ENCODE measurements around the gene PDE8B.
A peak's percentile ranks its signal among the peaks of the same experiment; 100 is the strongest.

PDE8B gene

DNA sequence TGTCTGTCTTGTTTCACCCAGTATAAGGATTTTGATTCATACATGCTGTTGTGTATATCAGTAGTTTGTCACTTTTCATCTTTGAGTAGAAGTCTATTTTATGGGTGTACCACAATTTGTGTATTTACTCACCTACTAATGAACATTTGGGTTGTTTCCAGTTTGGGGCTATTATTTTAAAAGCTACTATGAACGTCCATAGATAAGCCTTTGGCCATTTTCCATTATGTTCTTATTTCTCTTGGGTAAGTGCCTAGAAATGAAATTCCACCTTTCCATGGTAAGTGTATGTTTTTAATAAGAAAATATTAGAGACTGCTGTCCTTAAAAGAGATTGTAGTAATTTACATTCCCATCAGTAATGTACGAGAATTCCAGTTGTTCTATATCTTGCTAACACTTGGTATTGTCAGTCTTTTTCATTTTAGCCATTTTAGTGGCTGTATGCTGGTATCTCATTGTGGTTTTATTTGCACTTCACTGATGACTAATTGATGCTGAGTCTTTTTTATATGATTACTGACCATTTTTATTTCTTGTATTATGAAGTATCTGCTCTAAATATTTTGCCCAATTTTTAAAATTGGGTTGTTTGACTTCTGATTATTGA lies 17.9 kb upstream of the PDE8B start:
- no peak for DNase-seq

DNA sequence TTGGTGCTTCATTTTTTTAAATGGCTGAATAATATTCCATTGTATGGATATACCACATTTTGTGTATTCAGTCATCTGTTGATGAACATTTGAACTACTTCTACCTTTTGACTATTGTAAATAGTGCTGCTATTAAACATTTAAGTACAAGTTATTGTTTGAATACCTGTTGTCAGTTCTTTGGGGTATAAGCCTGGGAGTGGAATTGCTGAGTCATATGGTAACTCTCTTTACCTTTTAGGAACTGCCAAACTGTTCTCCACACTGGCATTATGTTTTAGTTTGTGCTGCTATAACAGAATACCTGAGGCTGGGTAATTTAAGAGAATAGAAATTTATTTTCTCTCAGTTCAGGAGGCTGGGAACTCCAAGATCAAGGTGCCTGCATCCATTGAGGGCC lies 15.7 kb upstream of the PDE8B start:
- DNase-seq, result no peak

DNA sequence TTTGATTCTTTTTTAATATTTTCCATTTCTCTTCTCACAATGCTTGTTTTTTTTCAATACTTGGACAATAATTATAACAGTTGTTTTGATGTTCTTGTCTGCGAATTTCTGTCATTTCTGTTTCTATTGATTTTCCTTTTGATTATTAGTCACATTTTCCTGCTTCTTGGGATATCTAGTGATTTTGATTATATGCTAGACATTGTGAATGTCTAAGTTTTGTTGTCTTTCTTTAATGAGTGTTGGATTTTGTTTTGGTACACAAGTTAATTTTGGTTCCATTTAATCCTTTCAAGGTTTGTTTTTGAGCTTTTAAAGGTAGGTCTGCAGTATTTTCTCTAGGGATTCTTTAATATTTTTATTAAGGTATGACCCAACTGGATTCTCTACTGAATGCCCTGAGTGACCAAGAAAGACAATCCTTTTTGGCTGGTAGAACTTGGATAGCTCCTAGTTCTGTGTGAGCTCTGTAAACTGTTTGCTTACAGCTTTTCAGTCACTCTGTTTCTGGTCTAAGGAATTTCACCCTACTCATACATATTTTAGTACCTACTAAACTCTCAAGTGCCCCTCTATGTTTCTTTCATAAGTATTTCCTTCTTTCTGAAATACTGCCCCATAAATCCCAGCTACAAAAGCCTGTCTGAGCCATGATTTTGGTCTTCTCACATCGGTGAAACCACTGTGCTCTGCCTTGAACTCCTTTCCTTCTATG lies 12.5 kb upstream of the PDE8B start:
- no peak for DNase-seq

DNA sequence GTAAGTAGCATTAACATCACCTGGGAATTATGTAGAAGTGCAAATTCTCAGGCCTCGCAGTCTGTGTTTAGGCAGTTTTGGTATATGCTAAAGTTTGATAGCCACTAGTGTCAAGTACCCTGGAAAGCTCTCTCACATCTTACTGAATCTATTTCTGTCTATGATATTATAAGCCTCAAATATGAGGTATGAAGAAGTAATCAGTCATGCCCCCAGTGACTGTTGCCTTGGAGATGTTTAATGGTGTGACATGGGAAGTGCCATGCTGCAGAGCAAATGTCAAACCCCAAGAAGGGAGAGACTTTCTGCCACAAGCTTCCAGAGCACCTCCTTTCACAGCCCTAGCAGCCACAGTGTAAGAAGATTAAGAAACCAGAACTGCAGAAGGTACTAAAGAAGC lies 9.8 kb upstream of the PDE8B start:
- no peak for DNase-seq

DNA sequence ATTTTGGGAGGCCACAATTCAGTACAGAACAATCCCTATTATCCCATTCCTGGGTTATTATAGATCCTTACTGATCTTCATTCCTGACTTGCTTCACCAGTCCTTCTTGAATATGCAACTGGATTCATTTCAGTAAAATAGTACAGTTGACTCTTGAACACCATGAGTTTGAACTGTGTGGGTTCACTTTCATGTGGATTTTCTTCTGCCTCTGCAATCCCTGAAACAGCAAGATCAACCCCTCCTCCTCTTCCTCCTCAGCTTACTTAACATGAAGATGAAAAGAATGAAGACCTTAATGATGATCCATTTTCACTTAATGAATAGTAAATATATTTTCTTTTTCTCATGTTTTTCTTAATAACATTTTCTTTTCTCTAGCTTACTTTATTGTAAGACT lies 8.3 kb upstream of the PDE8B start:
- DNase-seq, result no peak

DNA sequence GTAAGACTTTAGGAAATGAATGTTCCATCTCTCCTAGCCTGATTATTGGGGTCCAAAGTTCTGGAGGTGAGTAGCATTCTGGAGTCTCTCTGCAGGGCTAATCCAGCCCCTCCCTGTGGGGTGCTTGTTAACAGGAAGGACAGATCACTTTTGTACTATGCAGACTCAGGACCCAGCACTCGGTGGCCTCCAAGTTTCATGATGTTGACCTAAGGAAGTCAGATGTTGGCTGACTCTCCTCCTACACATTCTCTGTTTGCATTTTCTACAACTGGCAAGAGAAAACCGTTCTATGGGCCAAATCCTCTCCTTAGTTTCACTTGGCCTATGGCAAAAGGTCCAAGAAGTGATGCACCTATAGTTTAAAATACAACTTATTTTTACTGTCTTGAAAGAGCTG lies 5.5 kb upstream of the PDE8B start:
- DNase-seq, result no peak

DNA sequence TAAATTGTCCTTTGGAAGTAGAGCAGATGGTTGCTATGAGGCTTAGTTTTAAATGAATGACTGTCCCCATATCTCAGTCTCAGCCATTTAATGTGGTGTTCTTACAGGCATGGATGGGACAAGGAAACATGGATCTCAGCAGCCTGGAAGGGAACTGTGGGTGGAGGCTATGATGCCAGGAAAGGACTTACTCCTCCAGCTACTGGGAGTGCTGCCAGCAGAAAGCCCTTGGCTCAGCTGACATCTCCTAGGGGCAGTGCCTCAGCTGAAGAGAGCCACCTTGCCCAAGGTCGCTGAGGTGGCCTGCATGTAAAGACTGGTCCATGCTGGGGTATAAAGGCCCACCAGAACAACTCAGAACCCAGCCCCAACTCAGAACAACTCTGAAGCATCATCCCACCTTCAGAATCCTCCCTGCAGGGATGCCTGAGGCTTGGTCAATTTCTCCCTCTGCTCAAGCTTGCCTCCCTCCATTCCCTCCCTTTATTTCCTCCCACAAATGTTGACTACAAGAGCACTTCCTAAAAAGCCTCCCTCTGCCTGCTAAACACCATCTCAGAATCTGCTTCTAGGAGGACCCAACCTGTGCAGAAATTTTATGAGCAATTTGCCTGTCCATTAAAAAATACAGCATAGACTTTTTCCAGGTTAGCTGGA lies 1.8 kb upstream of the PDE8B start:
- DNase-seq, result no peak

DNA sequence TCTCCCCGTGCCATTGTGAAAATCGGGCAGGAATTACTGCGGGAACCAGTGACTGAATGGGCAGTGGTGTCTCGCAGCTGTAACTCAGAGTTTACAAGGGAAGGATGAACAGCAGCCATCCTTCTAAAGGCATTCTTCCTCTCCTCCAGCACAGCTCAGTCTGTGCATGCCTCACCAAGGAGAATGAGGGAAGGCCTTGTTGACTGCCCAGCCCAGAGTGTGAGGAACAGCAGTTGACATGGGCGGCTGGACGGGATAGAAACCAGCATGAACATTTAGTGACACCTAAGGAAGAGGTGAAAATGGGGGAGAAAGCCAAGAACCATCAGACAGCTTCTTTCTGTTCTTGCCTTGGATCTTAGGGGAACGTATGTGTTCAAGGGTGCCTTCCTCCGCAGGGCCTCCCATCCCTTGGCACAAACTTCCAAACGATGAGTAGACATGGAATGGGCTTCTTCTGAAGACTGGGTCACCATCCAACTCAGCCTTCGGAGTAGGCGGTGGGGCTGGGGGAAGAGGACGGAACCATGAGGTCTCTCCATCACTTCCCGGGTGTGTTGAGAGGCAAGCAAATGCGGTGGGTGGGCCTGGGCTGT lies 887 bp upstream of the PDE8B start:
- no peak for DNase-seq

DNA sequence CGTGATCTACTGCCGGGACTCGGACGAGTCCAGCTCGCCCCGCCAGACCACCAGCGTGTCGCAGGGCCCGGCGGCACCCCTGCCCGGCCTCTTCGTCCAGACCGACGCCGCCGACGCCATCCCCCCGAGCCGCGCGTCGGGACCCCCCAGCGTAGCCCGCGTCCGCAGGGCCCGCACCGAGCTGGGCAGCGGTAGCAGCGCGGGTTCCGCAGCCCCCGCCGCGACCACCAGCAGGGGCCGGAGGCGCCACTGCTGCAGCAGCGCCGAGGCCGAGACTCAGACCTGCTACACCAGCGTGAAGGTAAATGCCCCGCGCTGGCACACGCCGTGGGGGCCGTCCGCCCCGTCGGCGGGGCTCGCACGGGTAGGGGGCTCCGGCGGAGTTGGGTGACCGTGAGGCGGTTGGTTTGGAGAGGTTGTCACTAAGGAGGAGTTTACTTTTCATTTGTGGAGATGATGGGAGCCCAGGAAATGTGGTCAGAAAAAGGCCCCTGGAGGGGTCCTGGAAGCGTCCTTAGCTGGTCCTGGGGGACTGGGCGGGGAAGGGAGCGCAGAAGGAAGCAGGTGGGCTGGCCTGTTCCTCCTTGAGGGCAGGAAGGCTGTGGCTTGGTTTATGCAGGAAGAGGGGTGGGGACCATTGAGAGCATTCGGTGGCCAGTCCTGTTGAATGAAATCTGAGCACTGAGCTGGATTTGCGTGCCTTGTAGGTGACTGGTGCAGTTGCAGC lies 647 bp downstream of the PDE8B start:
- DNase-seq, result no peak

DNA sequence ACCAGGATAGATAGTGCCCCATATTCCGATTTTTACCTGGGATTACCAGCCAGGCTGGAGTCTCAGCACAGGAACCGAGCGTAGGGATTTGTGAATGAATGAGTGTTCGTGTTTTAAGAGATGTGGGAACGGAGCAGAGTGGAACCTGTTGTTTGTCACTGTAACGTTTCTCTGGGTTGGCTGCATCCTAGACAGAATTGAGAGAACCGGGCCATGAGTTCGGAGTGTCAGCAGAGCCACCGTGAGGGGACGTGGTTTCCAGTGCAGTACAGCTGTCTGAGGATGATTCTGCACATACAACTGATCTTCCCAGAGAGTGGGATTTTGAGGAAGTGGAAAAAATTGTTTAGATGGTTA lies 1.2 kb downstream of the PDE8B start:
- no peak for DNase-seq

DNA sequence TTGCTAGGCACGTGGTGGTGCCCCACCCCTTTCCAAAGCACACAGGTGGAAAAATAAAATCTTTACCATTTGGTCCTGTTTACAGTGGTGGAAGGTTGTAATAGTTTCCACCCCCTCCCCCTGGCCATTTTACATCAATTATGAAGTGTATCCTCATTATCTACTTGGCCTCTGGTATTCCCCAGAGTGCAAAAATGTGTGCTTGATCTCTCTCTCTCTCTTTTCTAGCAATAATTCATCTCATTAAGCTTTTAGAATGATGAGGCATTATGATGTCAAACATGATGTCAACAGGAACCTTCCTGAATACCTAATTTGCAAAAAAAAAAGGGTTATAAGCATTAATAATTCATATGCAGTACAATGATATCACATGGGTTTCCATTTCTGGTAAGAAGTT lies 3.1 kb downstream of the PDE8B start:
- no peak for DNase-seq

DNA sequence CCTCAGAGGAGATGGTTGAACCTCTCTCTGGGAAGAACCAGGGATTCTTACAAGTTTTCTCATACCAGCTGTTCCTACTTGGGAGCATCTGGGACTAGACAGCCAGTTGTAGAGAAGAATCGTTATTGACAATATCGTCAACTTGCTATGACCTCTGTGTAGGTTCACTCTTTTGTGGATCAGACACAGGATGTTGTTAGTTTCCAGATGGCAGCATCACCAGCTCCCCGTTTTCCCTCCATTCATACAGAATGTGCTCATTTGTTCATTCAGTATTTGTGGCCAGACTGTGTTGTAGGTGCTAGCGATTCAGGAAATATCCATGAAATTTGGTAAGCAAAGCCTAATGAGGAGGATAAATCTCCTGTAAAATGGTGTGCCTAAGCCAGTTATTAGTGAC lies 3.7 kb downstream of the PDE8B start:
- no peak for DNase-seq

DNA sequence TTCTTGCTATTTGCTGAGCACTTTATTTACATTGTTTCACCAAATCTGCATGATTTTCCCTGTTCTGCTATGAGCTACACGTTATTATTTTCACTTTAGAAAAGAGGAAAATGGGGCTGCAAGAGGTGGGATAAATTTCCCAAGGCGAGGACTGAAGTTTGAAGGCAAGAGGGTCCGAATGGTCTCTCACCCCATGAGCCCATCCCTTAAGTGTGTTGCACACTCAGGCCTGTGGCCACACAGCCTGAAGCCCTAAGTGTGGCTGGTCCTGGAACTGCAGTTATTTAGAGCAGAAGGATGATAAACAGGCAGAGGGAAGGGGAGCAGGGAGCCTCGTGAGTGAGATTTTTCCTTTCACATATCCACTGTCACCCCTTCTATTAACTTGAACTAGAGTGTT lies 7.8 kb downstream of the PDE8B start:
- DNase-seq, result no peak

DNA sequence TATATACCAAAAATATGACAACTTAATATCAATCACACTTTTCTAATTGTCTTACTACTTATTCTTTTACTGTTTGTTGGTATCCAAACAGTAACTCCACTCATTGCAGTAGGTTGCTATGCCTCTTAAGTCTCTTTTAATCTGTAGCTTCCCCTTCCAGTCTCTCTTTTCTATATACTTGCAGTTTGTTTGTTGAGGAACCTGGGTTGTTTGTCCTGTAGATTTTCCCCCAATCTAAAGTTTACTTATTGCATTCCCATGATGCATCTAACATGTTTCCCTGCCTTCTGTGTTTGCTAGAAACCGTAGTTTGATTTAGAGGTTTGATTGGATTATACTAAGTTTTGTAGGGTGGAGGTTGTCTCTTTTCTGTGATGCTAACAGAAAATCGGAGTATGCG lies 10.6 kb downstream of the PDE8B start:
- DNase-seq, result no peak

DNA sequence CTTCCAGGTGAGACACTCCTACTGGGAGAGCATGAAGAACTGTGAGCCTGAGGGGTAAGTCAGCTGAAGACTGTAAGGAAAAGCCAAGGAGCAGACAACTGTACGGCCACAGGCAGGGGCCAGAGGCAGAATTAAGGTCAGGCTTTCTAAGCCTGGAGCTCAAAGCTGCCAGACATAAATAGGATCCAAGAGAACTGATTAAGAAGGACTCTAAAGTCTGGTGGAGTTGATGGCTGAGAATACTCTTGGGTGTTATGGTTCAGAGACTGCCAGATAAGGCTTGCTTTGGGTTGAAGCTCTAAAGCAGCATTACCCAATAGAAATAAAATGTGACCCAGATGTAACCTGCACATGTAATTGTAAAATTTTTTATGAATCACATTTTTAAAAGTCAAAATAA lies 12.2 kb downstream of the PDE8B start:
- DNase-seq, result no peak

DNA sequence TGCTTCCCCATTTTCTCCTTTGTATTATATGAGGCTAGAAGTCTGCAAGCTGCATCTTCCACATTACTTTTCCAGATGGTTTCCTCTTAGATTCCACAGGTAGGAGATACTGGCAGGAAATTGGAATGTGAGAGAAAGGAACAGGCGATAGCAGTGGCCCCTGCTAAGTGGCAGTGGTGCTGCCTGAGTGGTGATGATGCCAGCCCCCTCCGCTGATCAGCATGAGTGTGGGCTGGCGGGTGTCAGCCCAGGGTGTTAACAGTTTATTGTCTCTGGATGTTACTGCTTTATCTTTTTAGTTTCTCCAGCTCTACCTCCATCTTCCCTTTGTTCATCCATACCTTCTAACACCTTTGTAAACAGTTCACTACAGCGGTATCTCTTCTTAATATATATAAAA lies 13.2 kb downstream of the PDE8B start:
- DNase-seq, result no peak

DNA sequence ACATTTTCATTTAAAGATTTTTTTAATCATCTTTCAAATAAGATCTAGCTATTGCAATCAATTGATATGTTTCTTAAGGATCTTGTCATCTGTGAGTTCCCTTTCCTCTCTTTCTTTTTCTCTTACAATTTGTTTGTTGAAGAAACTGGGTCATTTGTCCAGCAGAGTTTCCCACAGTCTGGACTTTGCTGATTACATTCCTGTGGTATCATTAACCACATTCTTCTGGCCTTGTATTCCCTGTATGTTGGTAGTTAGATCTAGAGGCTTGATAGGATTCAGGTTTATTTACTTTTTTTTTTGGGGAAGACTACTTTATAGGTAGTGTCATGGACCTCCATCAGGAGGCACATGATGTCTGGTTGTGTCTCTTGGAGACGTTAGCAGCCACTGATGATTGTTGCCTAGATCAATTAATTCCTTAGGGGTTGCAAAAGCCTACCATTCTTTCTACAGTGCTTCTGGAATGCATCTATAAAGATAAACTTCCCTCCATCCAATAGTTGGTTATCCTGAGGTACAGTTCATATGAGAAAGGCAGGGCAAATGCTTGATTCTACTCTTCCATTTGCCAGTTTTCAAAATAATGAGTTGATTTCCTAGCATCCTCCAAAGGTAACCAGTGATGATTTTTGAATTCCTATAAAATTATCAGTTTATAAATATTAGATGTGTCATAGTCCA lies 14.3 kb downstream of the PDE8B start:
- DNase-seq, result no peak

DNA sequence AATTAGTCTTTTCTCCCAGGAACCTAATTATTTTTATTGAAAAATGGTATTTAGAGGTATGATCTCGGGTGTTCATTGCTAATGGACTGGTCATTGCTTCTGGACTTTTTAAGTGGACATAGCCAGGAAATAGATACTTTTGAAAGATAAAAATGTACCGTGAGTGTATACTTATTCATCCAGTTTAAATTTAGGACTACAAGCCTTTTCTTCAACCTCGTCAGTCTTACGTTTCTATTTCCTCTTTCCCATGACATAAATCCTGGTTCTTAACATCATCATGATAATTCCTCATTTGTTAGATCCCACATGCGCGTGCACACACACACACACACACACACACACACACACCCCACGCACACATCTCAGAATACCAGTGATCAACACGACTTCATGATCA lies 15.1 kb downstream of the PDE8B start:
- DNase-seq, result no peak

DNA sequence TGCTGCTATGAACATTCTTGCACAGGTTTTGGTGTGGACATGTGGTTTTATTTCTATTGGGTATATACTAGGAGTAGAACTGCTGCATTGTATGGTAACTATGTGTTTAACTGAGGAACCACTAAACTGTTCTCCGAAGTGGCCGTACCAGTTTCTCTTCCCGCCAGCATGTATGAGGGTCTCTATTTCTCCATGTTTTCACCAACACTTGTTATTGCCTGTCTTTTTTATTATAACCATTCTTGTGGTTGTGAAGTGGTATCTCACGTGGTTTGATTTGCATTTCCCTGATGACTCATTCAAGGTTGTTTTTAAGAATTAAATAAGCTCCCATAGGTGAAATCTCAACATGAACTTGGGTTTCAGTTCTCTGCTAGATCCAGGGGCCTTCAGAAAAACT lies 19.4 kb downstream of the PDE8B start:
- DNase-seq, result no peak

DNA sequence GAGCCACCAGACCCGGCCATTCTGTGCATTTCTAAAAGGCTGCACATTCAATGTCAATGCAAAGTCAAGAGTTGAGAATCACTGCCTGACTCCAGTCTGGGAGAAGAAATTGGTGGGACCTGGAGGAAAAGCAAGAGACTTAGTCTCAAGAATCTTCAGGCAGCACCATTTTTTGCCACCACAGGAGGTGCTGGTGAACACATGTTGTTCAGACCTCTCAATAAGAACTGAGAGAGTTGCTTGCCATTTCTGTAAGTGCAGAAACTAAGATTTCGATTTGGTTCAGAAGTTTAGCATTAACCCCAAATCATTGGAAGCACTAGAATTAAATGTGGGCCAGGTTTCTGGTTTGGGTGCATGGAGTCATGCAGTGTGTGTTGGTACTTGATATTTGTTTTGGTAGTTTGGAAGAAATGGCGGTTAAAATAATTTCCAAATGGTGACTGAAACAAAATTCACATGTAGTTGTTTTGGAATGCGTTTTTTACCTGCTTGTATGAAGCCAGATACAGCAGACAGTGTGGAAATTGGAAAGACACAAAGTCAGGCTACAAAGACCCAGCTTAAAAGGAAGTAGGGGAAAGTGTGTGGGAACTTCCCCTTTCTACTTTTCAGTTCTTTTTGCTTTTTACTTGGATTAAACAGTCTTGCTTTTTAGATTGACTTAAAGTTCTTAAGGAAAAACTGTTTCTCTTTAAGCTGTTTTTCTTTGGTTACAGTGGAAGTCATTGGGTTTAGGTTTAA lies 20.4 kb downstream of the PDE8B start:
- peak; percentile 58 for DNase-seq

DNA sequence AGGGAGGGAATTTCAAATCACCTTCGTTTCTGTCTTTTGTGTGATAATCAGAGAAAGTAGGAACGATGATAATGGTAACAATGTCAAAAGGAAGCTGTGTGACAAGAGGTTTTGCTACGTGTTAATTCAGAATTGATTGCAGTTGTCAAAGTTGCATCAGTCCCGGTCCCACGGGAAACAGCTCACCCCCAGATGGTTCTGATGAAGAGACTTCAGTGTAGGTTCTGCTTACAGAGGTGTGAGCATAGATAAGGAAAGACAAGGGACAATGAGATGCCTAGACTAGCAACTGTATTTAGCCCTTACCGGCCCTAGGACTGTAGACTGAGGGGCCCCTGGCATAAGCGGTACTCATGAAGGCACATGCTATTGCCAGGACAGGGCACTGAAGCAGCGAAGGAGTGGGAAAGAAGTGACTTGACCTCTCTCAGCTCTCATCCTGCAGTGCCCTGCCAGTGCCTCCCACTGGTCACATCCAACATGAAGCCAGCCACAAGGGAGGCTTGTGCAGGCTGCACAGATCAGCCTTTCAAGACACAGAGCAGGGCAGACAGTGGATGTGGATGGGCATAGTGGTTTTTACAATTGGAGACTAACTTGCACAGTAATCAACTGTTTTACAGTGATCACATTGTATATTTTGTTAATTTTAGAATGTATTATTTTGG lies 21.1 kb downstream of the PDE8B start:
- DNase-seq, result peak; percentile 39
